K562 (cell line): ENCODE results near the gene NDFIP1. TPM values are rescaled to one million over a fixed set of nuclear protein-coding genes. Genes with fewer than 3 reads are reported as not detected.

Experiments used
- ADNP ChIP-seq: fragments of 200-800 bp; sonication (Bioruptor generic); IDR thresholded peaks from 2 replicates; pipeline ENCODE4 v1.6.1; 2016; ENCODE audit warnings: missing genetic modification characterization, missing compliant biosample characterization
- GATAD2B ChIP-seq: fragments of 450-650 bp; IDR thresholded peaks from 2 replicates; pipeline ENCODE4 v1.6.1; 2017; ENCODE audit warnings: mild to moderate bottlenecking, borderline replicate concordance
- HDAC8 ChIP-seq: fragments of 450-650 bp; IDR thresholded peaks from 2 replicates; pipeline ENCODE4 v1.6.1; 2016; ENCODE audit warnings: mild to moderate bottlenecking, missing genetic modification characterization, moderate library complexity, missing compliant biosample characterization
- HEY1 ChIP-seq: fragments of 250-450 bp; sonication (Bioruptor Pico); IDR thresholded peaks from 2 replicates; pipeline ENCODE4 v1.5.0; 2020; ENCODE audit warnings: mild to moderate bottlenecking, moderate library complexity, borderline replicate concordance
- KDM2B ChIP-seq: fragments of 250-450 bp; sonication (Bioruptor Pico); IDR thresholded peaks from 2 replicates; pipeline ENCODE4 v1.8.0; 2021; ENCODE audit warnings: mild to moderate bottlenecking, moderate library complexity
- POLR2A ChIP-seq: fragments of 450-650 bp; conservative IDR thresholded peaks from 2 replicates; pipeline ENCODE4 v1.6.1; 2016
- RCOR1 ChIP-seq, 2 experiments: IDR thresholded peaks; 2 replicates each; pipeline ENCODE4 v1.6.1; 2012; ENCODE audit warnings: low read depth in 2 of 2, low read length in 2 of 2, borderline replicate concordance in 1 of 2, improper control_type of control experiment in 1 of 2
- ZBTB1 ChIP-seq: sonication (generic); formaldehyde crosslinking; IDR thresholded peaks from 2 replicates; pipeline ENCODE4 v1.8.1; 2023; ENCODE audit warnings: missing genetic modification reagents, low read depth, mild to moderate bottlenecking, borderline replicate concordance
- ZNF140 ChIP-seq: fragments of 250-450 bp; sonication (Bioruptor Pico); IDR thresholded peaks from 2 replicates; pipeline ENCODE4 v1.8.0; 2021; ENCODE audit warnings: moderate library complexity, mild to moderate bottlenecking, inconsistent platforms
- ZNF766 ChIP-seq: fragments of 200-800 bp; sonication (Bioruptor generic); conservative IDR thresholded peaks from 2 replicates; pipeline ENCODE4 v1.6.1; 2016; ENCODE audit warnings: missing genetic modification characterization, missing compliant biosample characterization
- ZNF785 ChIP-seq: fragments of 250-450 bp; sonication (Bioruptor Pico); IDR thresholded peaks from 2 replicates; pipeline ENCODE4 v1.4.0; 2020; ENCODE audit warnings: mild to moderate bottlenecking
- polyA plus RNA-seq, 8 experiments: library from polyadenylated mRNA; depleted of rRNA in 4 of 8; stranded (reverse) in 5 of 8; unstranded in 3 of 8; fragments of >200 nt; fragmentation: Nextera tagmentation in 2 of 8; fragmentation: Illumina TruSeq in 1 of 8; extraction: Ambion mirVana in 2 of 8; extraction: Trizol in 1 of 8; gene quantifications; 2 replicates each; pipeline versions ENCODE4 v1.2.1 to v1.2.3, GENCODE V29; 2011 to 2014; ENCODE audit warnings: inconsistent platforms in 1 of 8, missing spikeins in 1 of 8
- total RNA-seq, 7 experiments: library from RNA; depleted of rRNA in 6 of 7; stranded (reverse); fragments of >200 nt in 6 of 7; fragmentation: Illumina TruSeq in 2 of 7; extraction: Trizol in 2 of 7; gene quantifications; 2 replicates each; pipeline versions ENCODE4 v1.2.1 to v1.2.3, GENCODE V29; 2011 to 2021; ENCODE audit warnings: low replicate concordance in 1 of 7
- TF ChIP-seq, protein P1 (sequence below), 3 experiments: fragments of 200-800 bp in 1 of 3; fragments of 250-450 bp in 1 of 3; fragments of 450-650 bp in 1 of 3; sonication (Bioruptor Pico) in 1 of 3; sonication (Bioruptor generic) in 1 of 3; formaldehyde crosslinking in 1 of 3; IDR thresholded peaks; 2 replicates each; pipeline versions ENCODE4 v1.6.1 to v1.8.0; 2016 to 2022; ENCODE audit warnings: mild to moderate bottlenecking in 2 of 3, missing genetic modification characterization in 2 of 3, missing compliant biosample characterization in 1 of 3, moderate library complexity in 1 of 3
- TF ChIP-seq, protein P2 (sequence below): fragments of 250-450 bp; sonication (Bioruptor Pico); IDR thresholded peaks from 2 replicates; pipeline ENCODE4 v1.8.0; 2022; ENCODE audit warnings: inconsistent platforms

Gene NDFIP1
- total and polyA plus RNA-seq, 9 of the 15 experiments (the other 6 are each of a cell fraction or from before 2014, with no cell fraction given), result 5.3 to 37.5 (median 31.9) TPM

DNA sequence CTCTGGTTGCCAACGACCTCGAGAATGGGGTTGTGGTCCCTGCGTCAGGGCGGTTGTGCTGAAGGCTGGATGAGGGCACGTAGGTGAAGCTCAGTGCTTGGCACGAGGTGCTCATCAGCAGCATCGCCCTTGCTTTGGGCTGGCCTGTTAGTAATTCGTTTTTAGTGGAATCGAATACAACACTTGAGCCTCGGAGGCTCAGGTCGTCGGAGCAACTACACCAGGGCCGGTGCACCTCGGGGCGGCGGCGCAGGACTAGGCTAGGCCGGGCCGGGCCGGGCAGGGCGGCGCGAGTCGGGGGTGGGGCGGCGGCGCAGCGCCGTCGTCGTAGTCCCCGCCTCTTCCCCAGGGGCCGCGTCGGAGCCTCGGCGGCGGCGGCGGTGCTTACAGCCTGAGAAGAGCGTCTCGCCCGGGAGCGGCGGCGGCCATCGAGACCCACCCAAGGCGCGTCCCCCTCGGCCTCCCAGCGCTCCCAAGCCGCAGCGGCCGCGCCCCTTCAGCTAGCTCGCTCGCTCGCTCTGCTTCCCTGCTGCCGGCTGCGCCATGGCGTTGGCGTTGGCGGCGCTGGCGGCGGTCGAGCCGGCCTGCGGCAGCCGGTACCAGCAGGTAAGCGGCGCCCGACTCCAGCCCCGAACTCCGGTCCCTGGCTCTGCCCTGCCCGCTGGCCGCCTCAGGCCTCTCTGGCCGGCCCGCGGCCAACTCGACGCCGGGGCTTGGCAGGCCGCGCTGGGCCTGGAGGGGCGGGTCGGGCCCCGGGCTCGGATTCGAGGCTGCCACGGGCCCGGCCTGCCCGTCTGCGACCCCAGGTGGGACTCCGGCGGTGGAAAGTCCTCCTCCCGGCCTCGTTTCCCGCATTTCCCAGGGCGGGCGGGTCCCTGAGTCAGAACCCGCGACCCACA is at the start of gene NDFIP1 (continued):
- TF ChIP-seq, protein P1, sequence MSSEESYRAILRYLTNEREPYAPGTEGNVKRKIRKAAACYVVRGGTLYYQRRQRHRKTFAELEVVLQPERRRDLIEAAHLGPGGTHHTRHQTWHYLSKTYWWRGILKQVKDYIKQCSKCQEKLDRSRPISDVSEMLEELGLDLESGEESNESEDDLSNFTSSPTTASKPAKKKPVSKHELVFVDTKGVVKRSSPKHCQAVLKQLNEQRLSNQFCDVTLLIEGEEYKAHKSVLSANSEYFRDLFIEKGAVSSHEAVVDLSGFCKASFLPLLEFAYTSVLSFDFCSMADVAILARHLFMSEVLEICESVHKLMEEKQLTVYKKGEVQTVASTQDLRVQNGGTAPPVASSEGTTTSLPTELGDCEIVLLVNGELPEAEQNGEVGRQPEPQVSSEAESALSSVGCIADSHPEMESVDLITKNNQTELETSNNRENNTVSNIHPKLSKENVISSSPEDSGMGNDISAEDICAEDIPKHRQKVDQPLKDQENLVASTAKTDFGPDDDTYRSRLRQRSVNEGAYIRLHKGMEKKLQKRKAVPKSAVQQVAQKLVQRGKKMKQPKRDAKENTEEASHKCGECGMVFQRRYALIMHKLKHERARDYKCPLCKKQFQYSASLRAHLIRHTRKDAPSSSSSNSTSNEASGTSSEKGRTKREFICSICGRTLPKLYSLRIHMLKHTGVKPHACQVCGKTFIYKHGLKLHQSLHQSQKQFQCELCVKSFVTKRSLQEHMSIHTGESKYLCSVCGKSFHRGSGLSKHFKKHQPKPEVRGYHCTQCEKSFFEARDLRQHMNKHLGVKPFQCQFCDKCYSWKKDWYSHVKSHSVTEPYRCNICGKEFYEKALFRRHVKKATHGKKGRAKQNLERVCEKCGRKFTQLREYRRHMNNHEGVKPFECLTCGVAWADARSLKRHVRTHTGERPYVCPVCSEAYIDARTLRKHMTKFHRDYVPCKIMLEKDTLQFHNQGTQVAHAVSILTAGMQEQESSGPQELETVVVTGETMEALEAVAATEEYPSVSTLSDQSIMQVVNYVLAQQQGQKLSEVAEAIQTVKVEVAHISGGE (CRISPR knock-in tag; IDR thresholded peaks at IDR 0.05), result peak in 1 of 3 experiments; percentile 49; a peak in 1 of 6 replicates
- TF ChIP-seq ADNP, result no peak
- peak; percentile 51; the same call in 1 of the 2 replicates for TF ChIP-seq ZBTB1 (CRISPR knock-in tag)
- TF ChIP-seq ZNF785 (CRISPR knock-in tag), result no peak
- 0 out of 2 replicates have a peak, but pooled peaks have one; percentile 56 for TF ChIP-seq GATAD2B
- TF ChIP-seq, protein P2, sequence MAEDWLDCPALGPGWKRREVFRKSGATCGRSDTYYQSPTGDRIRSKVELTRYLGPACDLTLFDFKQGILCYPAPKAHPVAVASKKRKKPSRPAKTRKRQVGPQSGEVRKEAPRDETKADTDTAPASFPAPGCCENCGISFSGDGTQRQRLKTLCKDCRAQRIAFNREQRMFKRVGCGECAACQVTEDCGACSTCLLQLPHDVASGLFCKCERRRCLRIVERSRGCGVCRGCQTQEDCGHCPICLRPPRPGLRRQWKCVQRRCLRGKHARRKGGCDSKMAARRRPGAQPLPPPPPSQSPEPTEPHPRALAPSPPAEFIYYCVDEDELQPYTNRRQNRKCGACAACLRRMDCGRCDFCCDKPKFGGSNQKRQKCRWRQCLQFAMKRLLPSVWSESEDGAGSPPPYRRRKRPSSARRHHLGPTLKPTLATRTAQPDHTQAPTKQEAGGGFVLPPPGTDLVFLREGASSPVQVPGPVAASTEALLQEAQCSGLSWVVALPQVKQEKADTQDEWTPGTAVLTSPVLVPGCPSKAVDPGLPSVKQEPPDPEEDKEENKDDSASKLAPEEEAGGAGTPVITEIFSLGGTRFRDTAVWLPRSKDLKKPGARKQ (CRISPR knock-in tag), result peak; percentile 78; the same call in 1 of the 2 replicates
- no peak for TF ChIP-seq ZNF140 (CRISPR knock-in tag)
- TF ChIP-seq HDAC8 (tag), result 0 out of 2 replicates have a peak, but pooled peaks have one; percentile 50
- TF ChIP-seq ZNF766 (CRISPR knock-in tag), result no peak
- no peak for TF ChIP-seq RCOR1 (IDR thresholded peaks at IDR 0.05; ENCODE audit: borderline replicate concordance in 1 of 2, low read depth in 2 of 2, low read length in 2 of 2)
- TF ChIP-seq POLR2A, result peak; percentile 80
- TF ChIP-seq HEY1 (CRISPR knock-in tag), result no peak
- TF ChIP-seq KDM2B (CRISPR knock-in tag), result 0 out of 2 replicates have a peak, but pooled peaks have one; percentile 36
